Nephron (organoid): ENCODE results near the gene SLC10A4.

Experiments
- H3K27ac Mint-ChIP-seq, 3 experiments: 2 replicates each; pipeline ENCODE4 v1.8.0; 2020; ENCODE audit warnings: mixed read lengths in 3 of 3, mild to moderate bottlenecking in 2 of 3, moderate library complexity in 1 of 3
- H3K27me3 Mint-ChIP-seq: 2 replicates; pipeline ENCODE4 v1.8.0; 2021; ENCODE audit warnings: low read depth, mild to moderate bottlenecking, moderate library complexity, mixed read lengths
- H3K36me3 Mint-ChIP-seq: 2 replicates; pipeline ENCODE4 v1.8.0; 2020; ENCODE audit warnings: low read depth, mixed read lengths
- H3K4me1 Mint-ChIP-seq: 2 replicates; pipeline ENCODE4 v1.8.0; 2020; ENCODE audit warnings: mixed read lengths
- H3K4me3 Mint-ChIP-seq, 3 experiments: 2 replicates each; pipeline ENCODE4 v1.8.0; 2020; ENCODE audit warnings: mild to moderate bottlenecking in 3 of 3, mixed read lengths in 3 of 3, moderate library complexity in 2 of 3
- H3K9me3 Mint-ChIP-seq: 2 replicates; pipeline ENCODE4 v1.8.0; 2020; ENCODE audit warnings: mixed read lengths
- CTCF ChIP-seq, 3 experiments: fragments of 200-600 bp; sonication (generic); IDR thresholded peaks; one replicate each; pipeline ENCODE4 v1.5.0; 2021; ENCODE audit warnings: antibody characterized with exemption in 3 of 3; ENCODE audit not compliant: unreplicated experiment in 3 of 3

Gene SLC10A4

GRCh38 chr4:48498895-48499294, 15.8 kb downstream of the SLC10A4 start:
- peaks cover 9% of the 10 kb centered on the region for H3K4me1 Mint-ChIP-seq
- peaks cover 3% of the 10 kb centered on the region for H3K27me3 Mint-ChIP-seq
- TF ChIP-seq CTCF (IDR thresholded peaks at IDR 0.05; ENCODE audit: unreplicated experiment in 3 of 3) = no peak
- H3K4me3 Mint-ChIP-seq = no peak overlapping the region
- no peaks in the 10 kb centered on the region for H3K9me3 Mint-ChIP-seq
- no peak overlapping the region for H3K27ac Mint-ChIP-seq
- H3K36me3 Mint-ChIP-seq = peaks cover 31% of the 10 kb centered on the region

GRCh38 chr4:48499551-48500066, 16.5 kb downstream of the SLC10A4 start:
- Mint-ChIP-seq H3K4me3 (no peak overlapping the region), H3K9me3 (no peaks in the 10 kb centered on the region), H3K4me1 (peaks cover 11% of the 10 kb centered on the region), H3K27ac (no peak overlapping the region), H3K27me3 (no peaks in the 10 kb centered on the region), H3K36me3 (peaks cover 34% of the 10 kb centered on the region)
- no peak for TF ChIP-seq CTCF (IDR thresholded peaks at IDR 0.05; ENCODE audit: unreplicated experiment in 3 of 3)

- no peak for TF ChIP-seq CTCF (IDR thresholded peaks at IDR 0.05; ENCODE audit: unreplicated experiment in 3 of 3)
- H3K4me1 Mint-ChIP-seq = peaks cover 11% of the 10 kb centered on the region
- peaks cover 38% of the 10 kb centered on the region for H3K36me3 Mint-ChIP-seq
- no peaks in the 10 kb centered on the region for H3K9me3 Mint-ChIP-seq
- peak overlapping the region; percentile 36 to 76 (median 39) for H3K27ac Mint-ChIP-seq
- H3K27me3 Mint-ChIP-seq = no peaks in the 10 kb centered on the region
- H3K4me3 Mint-ChIP-seq = no peak overlapping the region
Observed at GRCh38 chr4:48503233-48504025, 20.3 kb downstream of the SLC10A4 start.

- H3K36me3 Mint-ChIP-seq = peaks cover 39% of the 10 kb centered on the region
- no peak overlapping the region for H3K27ac Mint-ChIP-seq
- no peak for TF ChIP-seq CTCF (IDR thresholded peaks at IDR 0.05; ENCODE audit: unreplicated experiment in 3 of 3)
- peaks cover 11% of the 10 kb centered on the region for H3K4me1 Mint-ChIP-seq
- no peak overlapping the region for H3K4me3 Mint-ChIP-seq
- H3K27me3 Mint-ChIP-seq = no peaks in the 10 kb centered on the region
- H3K9me3 Mint-ChIP-seq = no peaks in the 10 kb centered on the region
Observed at GRCh38 chr4:48504026-48504330, 20.8 kb downstream of the SLC10A4 start.

- H3K27me3 Mint-ChIP-seq = no peaks in the 10 kb centered on the region
- peaks cover 11% of the 10 kb centered on the region for H3K4me1 Mint-ChIP-seq
- no peak overlapping the region for H3K4me3 Mint-ChIP-seq
- H3K36me3 Mint-ChIP-seq = peaks cover 38% of the 10 kb centered on the region
- TF ChIP-seq CTCF (IDR thresholded peaks at IDR 0.05; ENCODE audit: unreplicated experiment in 3 of 3) = no peak
- no peak overlapping the region for H3K27ac Mint-ChIP-seq
- H3K9me3 Mint-ChIP-seq = no peaks in the 10 kb centered on the region
Observed at GRCh38 chr4:48504352-48504751, 21.2 kb downstream of the SLC10A4 start.

- Mint-ChIP-seq H3K4me1 (peaks cover 11% of the 10 kb centered on the region), H3K27me3 (no peaks in the 10 kb centered on the region), H3K36me3 (peaks cover 35% of the 10 kb centered on the region), H3K9me3 (no peaks in the 10 kb centered on the region), H3K27ac (no peak overlapping the region), H3K4me3 (no peak overlapping the region)
- no peak for TF ChIP-seq CTCF (IDR thresholded peaks at IDR 0.05; ENCODE audit: unreplicated experiment in 3 of 3)
Observed at GRCh38 chr4:48506716-48507115, 23.6 kb downstream of the SLC10A4 start.
